HG03064 (cell line): ENCODE measurements around the gene NAPEPLD.
"Not testable (repeated sequence)": the region's sequence is repeated elsewhere in the genome, so short reads cannot be mapped to it uniquely, and the experiment has no call there.

ENCODE experiments used
- ATAC-seq: cut with Tn5 transposase; IDR thresholded peaks from one replicate; pipeline ENCODE4 v1.9.1; 2021; ENCODE audit warnings: low read depth; ENCODE audit not compliant: unreplicated experiment

NAPEPLD gene

DNA sequence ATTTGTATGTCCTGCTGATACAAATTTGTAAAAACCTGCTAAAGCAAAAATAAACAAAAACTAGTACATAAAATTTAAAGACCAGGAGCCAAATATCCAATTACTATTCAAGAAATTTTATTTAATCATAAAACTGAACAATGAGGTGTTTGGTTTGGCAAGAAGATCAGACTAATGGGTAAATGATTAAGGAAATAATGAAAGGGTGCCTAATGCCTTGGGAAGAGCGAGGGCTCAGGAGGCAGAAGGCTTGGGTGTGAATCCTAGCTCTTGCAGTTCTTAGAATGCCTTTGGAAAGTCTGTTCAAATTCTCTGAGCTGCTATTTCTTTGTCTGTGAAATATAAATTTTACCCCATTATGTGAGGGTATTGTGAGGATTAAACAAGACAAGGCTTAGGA lies 32.4 kb downstream of the NAPEPLD start:
- ATAC-seq: no peak

DNA sequence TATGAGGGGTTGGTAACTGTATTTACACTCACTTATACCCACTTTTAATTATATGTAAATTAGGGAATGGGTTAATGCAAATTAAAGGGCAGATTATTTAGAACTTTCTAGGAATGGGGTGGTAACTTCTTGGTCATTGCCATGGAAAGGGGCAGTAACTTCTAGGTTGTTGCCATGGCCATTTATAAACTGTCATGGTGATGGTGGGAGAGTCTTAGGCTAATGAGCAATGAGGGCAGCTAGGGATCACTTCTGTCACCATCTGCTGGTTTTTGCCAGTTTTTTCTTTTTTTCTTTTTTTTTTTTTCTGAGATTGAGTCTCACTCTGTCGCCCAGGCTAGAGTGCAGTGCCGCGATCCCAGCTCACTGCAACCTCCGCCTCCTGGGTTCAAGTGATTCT lies 33.1 kb downstream of the NAPEPLD start:
- no peak for ATAC-seq

DNA sequence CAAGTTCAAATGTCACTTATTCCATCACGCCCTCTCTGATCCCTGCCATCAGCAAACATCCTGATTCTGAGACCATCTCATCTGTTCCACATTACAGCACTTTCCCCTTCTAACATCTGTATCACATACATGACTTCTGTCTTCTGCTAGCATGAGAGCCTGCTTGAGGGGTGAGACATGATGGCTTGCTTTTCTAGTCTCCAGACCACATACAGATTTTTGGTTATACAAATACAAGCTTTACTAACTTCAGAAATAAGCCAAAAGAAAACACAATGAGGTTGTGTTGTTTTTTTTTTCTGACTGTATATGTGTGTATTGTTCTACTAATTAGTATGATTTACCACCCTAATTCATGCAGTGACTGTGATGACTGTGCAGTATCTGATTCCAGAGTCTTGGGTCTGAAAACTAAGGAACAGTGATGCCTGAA lies 34.3 kb downstream of the NAPEPLD start:
- no peak for ATAC-seq

DNA sequence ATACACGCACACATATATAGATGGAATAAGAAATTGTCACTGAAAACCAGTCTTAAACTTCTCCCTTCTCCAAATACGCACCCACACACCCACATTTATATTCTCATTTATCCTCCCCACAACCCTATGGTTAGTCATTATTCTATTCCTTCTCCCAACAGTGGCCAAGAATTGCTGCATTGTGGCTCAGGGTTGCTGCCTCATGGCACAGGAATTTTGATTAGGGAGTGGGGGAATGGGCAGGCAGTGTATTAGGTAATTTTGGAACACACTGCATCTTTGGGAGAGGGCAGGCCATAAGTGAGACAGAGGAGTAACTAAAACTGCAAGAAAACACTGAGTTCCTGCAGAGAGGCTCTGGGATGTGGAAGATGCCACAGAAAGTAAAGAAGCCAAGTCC lies 35.7 kb downstream of the NAPEPLD start:
- no peak for ATAC-seq

- ATAC-seq: not testable (repeated sequence)
Measured at GRCh38 chr7:103106703-103107070, 42.2 kb downstream of the NAPEPLD start.

DNA sequence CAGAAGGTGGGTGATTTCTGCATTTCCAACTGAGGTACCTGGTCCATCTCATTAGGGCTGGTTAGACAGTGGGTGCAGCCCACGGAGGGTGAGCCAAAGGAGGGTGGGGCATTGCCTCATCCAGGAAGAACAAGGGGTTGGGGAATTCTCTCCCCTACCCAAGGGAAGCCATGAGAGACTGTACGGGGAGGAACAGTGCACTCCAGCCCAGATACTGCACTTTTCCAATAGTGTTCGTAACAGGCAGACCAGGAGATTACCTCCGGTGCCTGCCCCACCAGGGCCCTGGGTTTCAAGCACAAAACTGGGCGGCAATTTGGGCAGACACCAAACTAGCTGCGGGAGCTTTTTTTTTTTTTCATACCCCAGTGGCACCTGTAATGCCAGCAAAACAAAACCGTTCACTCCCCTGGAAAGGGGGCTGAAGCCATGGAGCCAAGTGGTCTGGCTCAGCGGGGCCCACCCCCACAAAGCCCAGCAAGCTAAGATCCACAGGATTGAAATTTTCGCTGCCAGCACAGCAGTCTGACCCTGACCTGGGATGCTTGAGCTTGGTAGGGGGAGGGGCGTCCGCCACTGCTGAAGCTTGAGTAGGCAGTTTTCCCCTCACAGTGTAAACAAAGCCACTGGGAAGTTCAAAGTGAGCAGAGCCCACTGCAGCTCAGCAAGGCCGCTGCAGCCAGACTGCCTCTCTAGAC lies 42.7 kb downstream of the NAPEPLD start:
- ATAC-seq: no peak

- no peak for ATAC-seq
Measured at GRCh38 chr7:103101543-103101942, 47.4 kb downstream of the NAPEPLD start.

DNA sequence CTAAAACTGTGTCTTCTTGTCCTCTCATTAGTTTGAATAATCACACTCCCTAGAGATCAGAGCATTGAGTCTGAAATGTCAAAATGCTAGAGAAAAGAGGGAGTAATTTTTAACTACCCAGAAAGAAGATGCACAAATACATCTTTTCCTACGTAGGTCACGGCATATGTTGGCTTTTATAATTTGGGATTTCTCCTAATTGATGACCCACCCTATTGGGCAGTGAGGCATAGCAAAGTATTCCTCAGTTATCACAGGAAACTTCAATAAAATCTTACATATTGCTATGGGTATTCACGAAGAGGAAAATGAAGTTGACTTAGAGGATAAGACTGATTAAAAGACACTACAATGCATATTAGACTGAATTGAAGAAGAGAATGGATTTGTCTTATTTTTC lies 48.6 kb downstream of the NAPEPLD start:
- ATAC-seq: no peak

- no peak for ATAC-seq
Measured at GRCh38 chr7:103097041-103097440, 51.9 kb downstream of the NAPEPLD start.

DNA sequence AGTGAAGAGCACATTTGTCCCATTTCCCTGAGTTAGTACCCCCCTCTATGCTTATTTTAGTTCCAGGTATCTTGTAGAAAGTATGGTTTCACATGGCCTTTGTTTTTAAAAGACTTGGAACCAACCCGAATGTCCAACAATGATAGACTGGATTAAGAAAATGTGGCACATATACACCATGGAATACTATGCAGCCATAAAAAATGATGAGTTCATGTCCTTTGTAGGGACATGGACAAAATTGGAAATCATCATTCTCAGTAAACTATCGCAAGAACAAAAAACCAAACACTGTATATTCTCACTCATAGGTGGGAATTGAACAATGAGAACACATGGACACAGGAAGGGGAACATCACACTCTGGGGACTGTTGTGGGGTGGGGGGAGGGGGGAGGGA lies 53.3 kb downstream of the NAPEPLD start:
- ATAC-seq: not testable (repeated sequence)

GRCh38 chr7:103094102-103094501 lies 54.8 kb downstream of the NAPEPLD start:
- no peak for ATAC-seq

DNA sequence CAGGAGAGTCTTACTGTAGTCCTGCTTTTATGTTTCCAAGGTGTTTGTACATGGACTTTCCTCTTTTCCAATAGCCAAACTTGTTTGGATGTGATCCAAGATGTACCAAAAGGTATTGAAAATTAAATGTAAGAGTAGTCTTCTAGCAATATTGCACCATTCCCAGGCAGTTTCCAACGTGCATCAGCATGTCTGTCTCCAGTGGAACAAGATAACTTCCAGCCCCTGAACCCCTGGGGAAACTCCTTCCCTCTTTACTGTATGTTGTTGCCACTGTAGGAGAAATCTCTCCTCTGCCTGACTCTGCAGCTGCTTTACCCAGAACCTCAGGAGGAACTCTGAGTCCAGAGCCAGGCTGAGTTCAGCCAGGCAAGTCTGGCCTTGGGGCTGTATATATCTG lies 55.5 kb downstream of the NAPEPLD start:
- ATAC-seq: no peak

DNA sequence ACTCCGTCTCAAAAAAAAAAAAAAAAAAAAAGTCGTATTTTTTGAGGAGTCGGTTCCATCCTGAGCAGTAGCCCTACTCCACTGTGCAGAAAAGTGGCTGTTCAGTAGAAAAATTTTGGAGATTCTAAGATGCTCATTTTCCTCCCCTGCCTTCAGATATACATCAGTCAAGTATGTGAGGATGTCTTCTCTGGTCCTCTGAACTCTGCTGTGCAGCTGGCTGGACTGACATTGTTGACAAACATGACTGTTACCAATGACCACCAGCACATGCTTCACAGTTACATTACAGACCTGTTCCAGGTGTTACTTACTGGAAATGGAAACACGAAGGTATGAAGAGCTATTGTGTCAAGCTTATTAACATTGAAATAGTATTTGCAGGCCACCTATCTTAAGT lies 56.6 kb downstream of the NAPEPLD start:
- not testable (repeated sequence) for ATAC-seq

- no peak for ATAC-seq
Measured at GRCh38 chr7:103083210-103083609, 65.7 kb downstream of the NAPEPLD start.

GRCh38 chr7:103082497-103082896 lies 66.4 kb downstream of the NAPEPLD start:
- no peak for ATAC-seq

- ATAC-seq: no peak
Measured at GRCh38 chr7:103080923-103081322, 68.0 kb downstream of the NAPEPLD start.

DNA sequence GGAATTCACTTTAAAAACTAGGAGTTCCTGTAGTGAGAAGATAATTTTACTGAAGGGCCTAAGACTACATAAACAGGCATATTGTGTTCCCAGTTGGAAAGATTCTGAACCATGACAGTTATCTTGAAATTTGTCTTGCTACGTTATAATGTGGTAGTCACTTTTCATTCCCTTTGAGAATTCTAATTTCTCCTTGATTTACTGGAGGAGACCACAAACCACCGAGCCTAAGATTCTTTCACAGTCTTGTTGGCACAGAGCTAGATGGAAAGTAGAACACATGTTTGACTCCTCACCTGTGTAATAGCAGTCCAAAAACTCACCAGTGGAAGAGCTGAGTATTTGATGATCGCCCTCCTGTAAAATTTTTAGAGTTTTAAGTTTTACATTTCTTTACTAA lies 69.1 kb downstream of the NAPEPLD start:
- ATAC-seq: no peak

DNA sequence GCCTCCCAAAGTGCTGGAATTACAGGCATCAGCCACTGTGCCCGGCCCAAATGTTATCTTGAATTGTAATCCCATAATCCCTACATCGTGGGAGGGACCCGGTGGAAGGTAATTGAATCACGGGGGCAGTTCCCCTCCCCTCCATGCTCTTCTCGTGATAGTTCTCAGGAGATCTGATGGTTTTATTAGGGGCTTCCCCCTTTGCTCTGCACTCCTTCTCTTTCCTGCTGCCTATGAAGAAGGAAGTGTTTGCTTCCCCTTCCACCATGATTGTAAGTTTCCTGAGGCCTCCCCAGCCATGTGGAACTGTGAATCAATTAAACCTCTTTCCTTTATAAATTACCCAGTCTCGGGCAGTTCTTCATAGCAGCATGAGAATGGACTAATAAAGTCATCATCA lies 70.7 kb downstream of the NAPEPLD start:
- ATAC-seq: not testable (repeated sequence)

- ATAC-seq: no peak
Measured at GRCh38 chr7:103077318-103077717, 71.6 kb downstream of the NAPEPLD start.

- ATAC-seq: no peak
Measured at GRCh38 chr7:103076764-103077163, 72.1 kb downstream of the NAPEPLD start.

GRCh38 chr7:103075337-103075918 lies 73.5 kb downstream of the NAPEPLD start:
- peak; percentile 48 for ATAC-seq

DNA sequence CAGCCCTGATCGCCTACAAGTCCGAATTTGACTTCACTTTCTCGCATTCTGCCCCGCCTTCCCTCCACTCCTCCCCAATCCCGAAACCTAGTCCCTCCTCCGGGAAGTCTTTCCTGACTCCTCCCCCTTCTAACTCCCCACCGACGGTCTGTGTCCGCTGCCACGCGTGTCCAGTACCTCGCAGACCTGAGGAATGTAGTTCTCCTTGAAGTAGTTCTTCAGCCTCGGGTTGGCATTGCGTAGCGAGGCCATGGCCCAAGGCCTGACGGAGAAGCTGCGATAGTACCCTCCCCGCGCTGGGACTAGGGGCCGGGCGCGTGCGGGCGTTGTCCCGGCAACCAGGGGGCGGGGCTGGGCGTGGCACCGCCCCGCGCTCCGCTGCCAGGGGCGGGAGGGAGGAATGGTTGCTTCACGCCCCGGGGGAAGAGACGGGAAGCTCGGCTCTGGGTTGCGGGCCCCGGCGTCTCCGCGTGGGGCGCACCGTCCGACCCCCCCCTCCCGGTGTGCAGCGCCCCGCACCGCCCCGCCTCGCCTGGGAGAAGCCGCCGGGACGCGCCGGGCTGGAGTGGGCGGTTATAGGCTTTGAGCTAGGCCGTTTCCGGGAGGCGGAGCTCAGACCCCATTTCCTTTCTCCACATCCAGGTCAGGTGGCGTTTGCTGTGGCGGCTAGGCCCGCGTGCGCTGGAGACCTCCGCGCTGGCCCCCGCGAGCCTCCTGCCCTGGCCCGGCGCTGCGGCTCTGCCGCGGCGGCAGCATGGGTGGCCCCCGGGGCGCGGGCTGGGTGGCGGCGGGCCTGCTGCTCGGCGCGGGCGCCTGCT lies 74.2 kb downstream of the NAPEPLD start, which contains the start of the genes ARMC10 and FBXL13:
ARMC10 (plus strand) TSS at position 622 of the 818 bp plus-strand sequence; CDS start at position 755, 133 bp downstream.
FBXL13 (minus strand) TSS at position 278 of the 818 bp plus-strand sequence.
- ATAC-seq: peak; percentile 91
